Fibroblast of lung (primary cell): Measurements from ENCODE around the gene SP110.

Experiments used
- CTCF ChIP-seq, 2 donors: IDR thresholded peaks in 1 of 2; conservative IDR thresholded peaks in 1 of 2; 1 replicate in 1 of 2; 2 replicates in 1 of 2; pipeline ENCODE4 v1.5.1; 2011 to 2012; ENCODE audit warnings: low read length in 2 of 2, control low read depth in 1 of 2, inconsistent platforms in 1 of 2, low read depth in 1 of 2, mild to moderate bottlenecking in 1 of 2
- EZH2 ChIP-seq: IDR thresholded peaks from 2 replicates; pipeline ENCODE4 v1.5.1; 2012; ENCODE audit warnings: low read length, control low read depth, mild to moderate bottlenecking; ENCODE audit errors: missing control alignments

DNA sequence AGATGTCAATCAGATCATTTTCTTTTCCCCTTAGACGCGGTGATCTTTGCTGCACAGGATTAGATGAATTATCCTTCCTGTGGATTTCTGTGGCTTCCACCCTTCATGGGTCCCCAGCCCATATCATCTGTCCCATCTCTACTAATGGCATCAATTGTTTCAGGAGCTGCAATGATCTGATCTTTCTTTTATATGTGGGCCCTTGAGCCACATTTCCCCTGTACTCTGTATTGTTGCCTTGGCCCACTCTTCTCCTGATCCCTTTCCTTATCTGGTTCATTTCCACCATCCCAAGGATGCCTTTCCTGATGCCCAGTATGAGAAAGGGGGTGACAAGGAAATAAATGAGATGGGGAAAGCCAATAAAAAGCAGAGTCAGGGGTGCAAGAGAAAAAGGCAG, 30.4 kb upstream of the SP110 start:
- TF ChIP-seq EZH2 (no peak), CTCF (conservative IDR thresholded peaks at IDR 0.05 in 1 of 2, IDR thresholded peaks at IDR 0.05 in 1 of 2; ENCODE audit: low read depth in 1 of 2, low read length in 2 of 2) (no peak)
